Measurements from ENCODE around the gene NCAPG2.
"Not testable (repeated sequence)": the region's sequence is repeated elsewhere in the genome, so short reads cannot be mapped to it uniquely, and the experiment has no call there.

The NCAPG2 gene

DNA sequence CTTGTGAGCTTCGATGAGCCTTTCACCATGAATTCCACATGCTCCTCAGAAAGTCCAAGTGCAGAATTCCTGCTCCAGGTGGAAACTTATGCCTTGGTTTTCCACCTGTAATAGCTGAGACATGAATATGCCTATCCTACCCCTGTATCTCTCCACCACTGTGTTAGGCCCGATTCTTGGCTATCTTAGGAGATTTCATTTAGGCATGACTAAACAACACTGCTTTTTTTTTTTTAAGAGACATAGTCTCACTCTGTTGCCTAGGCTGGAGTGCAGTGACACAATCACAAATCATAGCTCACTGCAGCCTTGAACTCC lies 57.2 kb downstream of the NCAPG2 start:
- H3K27me3 ChIP-seq (ENCODE audit: control insufficient read depth in 5 of 5, insufficient read depth in 4 of 5, low read length in 5 of 5), result no peaks in the 10 kb centered on the region
- H3K36me3 ChIP-seq (ENCODE audit: control insufficient read depth in 5 of 5, insufficient read depth in 5 of 5, low read length in 5 of 5), result peaks cover 11 to 29% (median 18%) of the 10 kb centered on the region in 5 donors
- no peak overlapping the region for H3K27ac ChIP-seq (ENCODE audit: low read depth, low read length)
- H3K9me3 ChIP-seq (ENCODE audit: control insufficient read depth in 5 of 5, low read length in 5 of 5), result no peaks in the 10 kb centered on the region
- H3K4me1 ChIP-seq (ENCODE audit: control insufficient read depth in 5 of 5, insufficient read depth in 5 of 5, low read length in 5 of 5), result peaks cover 0 to 9% (median 0%) of the 10 kb centered on the region in 5 donors
- no peak overlapping the region for H3K4me3 ChIP-seq (ENCODE audit: low read depth in 1 of 5, low read length in 5 of 5)
- no peak overlapping the region for H3K9ac ChIP-seq (ENCODE audit: low read length in 5 of 5)

DNA sequence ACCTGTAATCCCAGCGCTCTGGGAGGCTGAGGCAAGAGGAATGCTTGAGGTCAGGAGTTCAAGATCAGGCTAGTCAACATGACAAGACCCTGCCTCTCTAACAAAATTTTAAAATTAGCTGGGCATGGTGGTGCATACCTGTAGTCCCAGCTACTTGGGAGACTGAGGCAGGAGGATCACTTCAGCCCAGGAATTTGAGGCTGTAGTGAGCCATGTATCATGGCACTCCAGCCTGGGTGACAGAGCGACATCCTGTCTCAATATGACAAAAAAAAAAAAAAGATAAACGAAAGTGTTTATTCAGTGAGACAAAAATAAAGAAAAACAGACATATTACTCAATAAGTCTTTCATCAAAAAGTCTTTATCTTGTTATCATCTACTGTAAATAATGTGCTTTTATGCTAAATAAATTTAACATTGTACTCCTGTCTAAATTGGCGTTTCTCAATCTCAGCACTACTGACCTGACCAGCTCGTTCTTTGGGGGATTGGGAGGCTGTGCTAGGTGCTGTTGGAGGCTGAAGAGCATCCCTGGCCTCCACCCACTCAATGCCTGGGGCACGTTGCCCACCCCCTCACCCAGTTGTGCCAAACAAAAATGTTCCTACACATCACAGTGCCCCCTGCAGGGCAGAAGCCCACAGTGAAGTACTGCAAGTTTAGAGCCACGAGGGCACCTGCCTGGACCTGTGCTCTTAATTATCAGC lies 57.7 kb downstream of the NCAPG2 start:
- no peak overlapping the region for H3K27ac ChIP-seq (ENCODE audit: low read depth, low read length)
- peaks cover 0 to 5% (median 0%) of the 10 kb centered on the region in 5 donors for H3K4me1 ChIP-seq (ENCODE audit: control insufficient read depth in 5 of 5, insufficient read depth in 5 of 5, low read length in 5 of 5)
- no peak overlapping the region for H3K9ac ChIP-seq (ENCODE audit: low read length in 5 of 5)
- H3K4me3 ChIP-seq (ENCODE audit: low read depth in 1 of 5, low read length in 5 of 5), result no peak overlapping the region
- no peaks in the 10 kb centered on the region for H3K27me3 ChIP-seq (ENCODE audit: control insufficient read depth in 5 of 5, insufficient read depth in 4 of 5, low read length in 5 of 5)
- H3K9me3 ChIP-seq (ENCODE audit: control insufficient read depth in 5 of 5, low read length in 5 of 5), result no peaks in the 10 kb centered on the region
- H3K36me3 ChIP-seq (ENCODE audit: control insufficient read depth in 5 of 5, insufficient read depth in 5 of 5, low read length in 5 of 5), result peaks cover 11 to 27% (median 18%) of the 10 kb centered on the region in 5 donors

DNA sequence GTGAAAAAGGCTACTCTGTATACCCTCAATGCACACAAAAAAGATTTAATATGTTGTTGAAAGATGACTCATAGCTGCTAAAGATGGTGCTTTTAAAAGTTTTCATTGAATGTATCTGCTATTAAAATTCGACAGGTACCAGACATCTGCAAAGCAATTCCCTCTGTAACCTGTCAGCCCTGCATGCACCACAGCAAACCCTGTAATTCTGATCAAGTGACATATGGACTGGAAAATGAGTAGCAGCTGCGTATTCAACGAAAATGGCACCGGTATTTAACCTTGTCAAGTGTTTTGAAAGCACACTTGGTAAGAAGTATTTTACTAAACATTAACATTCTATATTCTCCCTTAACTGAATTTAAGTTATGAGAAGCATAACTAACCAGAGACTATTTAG lies 58.8 kb downstream of the NCAPG2 start:
- H3K4me1 ChIP-seq (ENCODE audit: control insufficient read depth in 5 of 5, insufficient read depth in 5 of 5, low read length in 5 of 5), result peaks cover 0 to 4% (median 0%) of the 10 kb centered on the region in 5 donors
- H3K36me3 ChIP-seq (ENCODE audit: control insufficient read depth in 5 of 5, insufficient read depth in 5 of 5, low read length in 5 of 5), result peaks cover 14 to 24% (median 16%) of the 10 kb centered on the region in 5 donors
- H3K27me3 ChIP-seq (ENCODE audit: control insufficient read depth in 5 of 5, insufficient read depth in 4 of 5, low read length in 5 of 5), result no peaks in the 10 kb centered on the region
- no peak overlapping the region for H3K4me3 ChIP-seq (ENCODE audit: low read depth in 1 of 5, low read length in 5 of 5)
- no peaks in the 10 kb centered on the region for H3K9me3 ChIP-seq (ENCODE audit: control insufficient read depth in 5 of 5, low read length in 5 of 5)
- no peak overlapping the region for H3K27ac ChIP-seq (ENCODE audit: low read depth, low read length)
- H3K9ac ChIP-seq (ENCODE audit: low read length in 5 of 5), result no peak overlapping the region

DNA sequence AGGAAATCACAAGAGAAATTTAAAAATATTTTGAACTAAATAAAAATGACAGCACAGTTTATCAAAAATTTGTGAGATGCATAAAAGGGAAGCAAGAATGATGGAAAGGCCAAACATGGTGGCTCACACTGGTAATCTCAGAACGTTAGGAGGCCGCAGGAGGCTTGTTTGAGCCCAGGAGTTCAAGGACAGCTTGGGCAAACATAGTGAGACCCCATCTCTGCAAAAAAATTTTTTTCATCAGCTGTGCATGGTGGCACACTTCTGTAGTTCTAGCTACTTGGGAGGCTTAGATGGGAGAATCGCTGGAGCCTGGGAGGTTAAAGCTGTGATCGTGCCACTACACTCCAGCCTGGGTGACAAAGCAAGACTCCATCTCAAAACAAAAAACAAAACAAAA lies 62.5 kb downstream of the NCAPG2 start:
- Histone ChIP-seq H3K9me3 (ENCODE audit: control insufficient read depth in 5 of 5, low read length in 5 of 5) (no peaks in the 10 kb centered on the region), H3K9ac (ENCODE audit: low read length in 5 of 5) (no peak overlapping the region), H3K27me3 (ENCODE audit: control insufficient read depth in 5 of 5, insufficient read depth in 4 of 5, low read length in 5 of 5) (no peaks in the 10 kb centered on the region), H3K4me1 (ENCODE audit: control insufficient read depth in 5 of 5, insufficient read depth in 5 of 5, low read length in 5 of 5) (no peaks in the 10 kb centered on the region), H3K27ac (ENCODE audit: low read depth, low read length) (no peak overlapping the region), H3K36me3 (ENCODE audit: control insufficient read depth in 5 of 5, insufficient read depth in 5 of 5, low read length in 5 of 5) (peaks cover 14 to 24% (median 17%) of the 10 kb centered on the region in 5 donors), H3K4me3 (ENCODE audit: low read depth in 1 of 5, low read length in 5 of 5) (no peak overlapping the region)

DNA sequence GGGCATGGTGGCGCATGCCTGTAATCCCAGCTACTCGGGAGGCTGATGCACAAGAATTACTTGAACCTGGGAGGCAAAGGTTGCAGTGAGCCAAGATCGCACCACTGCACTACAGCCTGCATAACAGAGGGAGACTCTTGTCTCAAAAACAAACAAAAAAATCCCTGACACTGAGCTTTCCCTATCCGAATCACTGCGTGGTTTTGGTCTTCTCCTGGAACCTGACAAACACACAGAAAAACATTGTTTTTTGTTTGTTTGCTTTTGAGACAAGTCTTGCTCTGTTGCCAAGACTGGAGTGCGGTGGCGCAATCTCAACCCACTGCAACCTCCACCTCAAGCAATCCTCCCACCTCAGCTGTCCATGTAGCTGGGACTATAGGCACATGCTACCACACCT lies 66.6 kb downstream of the NCAPG2 start:
- H3K9me3 ChIP-seq (ENCODE audit: control insufficient read depth in 5 of 5, low read length in 5 of 5), result no peaks in the 10 kb centered on the region
- H3K9ac ChIP-seq (ENCODE audit: low read length in 5 of 5), result no peak overlapping the region
- H3K4me3 ChIP-seq (ENCODE audit: low read depth in 1 of 5, low read length in 5 of 5), result no peak overlapping the region
- no peaks in the 10 kb centered on the region for H3K4me1 ChIP-seq (ENCODE audit: control insufficient read depth in 5 of 5, insufficient read depth in 5 of 5, low read length in 5 of 5)
- H3K27me3 ChIP-seq (ENCODE audit: control insufficient read depth in 5 of 5, insufficient read depth in 4 of 5, low read length in 5 of 5), result no peaks in the 10 kb centered on the region
- H3K27ac ChIP-seq (ENCODE audit: low read depth, low read length), result no peak overlapping the region
- peaks cover 0 to 5% (median 3%) of the 10 kb centered on the region in 5 donors for H3K36me3 ChIP-seq (ENCODE audit: control insufficient read depth in 5 of 5, insufficient read depth in 5 of 5, low read length in 5 of 5)

GRCh38 chr7:158633055-158633956 lies 71.3 kb downstream of the NCAPG2 start:
- Histone ChIP-seq H3K9ac (ENCODE audit: low read length in 5 of 5) (no peak overlapping the region), H3K9me3 (ENCODE audit: control insufficient read depth in 5 of 5, low read length in 5 of 5) (no peaks in the 10 kb centered on the region), H3K27ac (ENCODE audit: low read depth, low read length) (no peak overlapping the region), H3K36me3 (ENCODE audit: control insufficient read depth in 5 of 5, insufficient read depth in 5 of 5, low read length in 5 of 5) (peaks cover 6 to 13% (median 8%) of the 10 kb centered on the region in 5 donors), H3K4me1 (ENCODE audit: control insufficient read depth in 5 of 5, insufficient read depth in 5 of 5, low read length in 5 of 5) (no peaks in the 10 kb centered on the region), H3K4me3 (ENCODE audit: low read depth in 1 of 5, low read length in 5 of 5) (no peak overlapping the region), H3K27me3 (ENCODE audit: control insufficient read depth in 5 of 5, insufficient read depth in 4 of 5, low read length in 5 of 5) (no peaks in the 10 kb centered on the region)

GRCh38 chr7:158631574-158632195 lies 72.9 kb downstream of the NCAPG2 start:
- Histone ChIP-seq H3K9me3 (ENCODE audit: control insufficient read depth in 5 of 5, low read length in 5 of 5) (no peaks in the 10 kb centered on the region), H3K9ac (ENCODE audit: low read length in 5 of 5) (no peak overlapping the region), H3K36me3 (ENCODE audit: control insufficient read depth in 5 of 5, insufficient read depth in 5 of 5, low read length in 5 of 5) (peaks cover 6 to 18% (median 9%) of the 10 kb centered on the region in 5 donors), H3K4me3 (ENCODE audit: low read depth in 1 of 5, low read length in 5 of 5) (no peak overlapping the region), H3K27ac (ENCODE audit: low read depth, low read length) (no peak overlapping the region), H3K4me1 (ENCODE audit: control insufficient read depth in 5 of 5, insufficient read depth in 5 of 5, low read length in 5 of 5) (no peaks in the 10 kb centered on the region), H3K27me3 (ENCODE audit: control insufficient read depth in 5 of 5, insufficient read depth in 4 of 5, low read length in 5 of 5) (no peaks in the 10 kb centered on the region)

DNA sequence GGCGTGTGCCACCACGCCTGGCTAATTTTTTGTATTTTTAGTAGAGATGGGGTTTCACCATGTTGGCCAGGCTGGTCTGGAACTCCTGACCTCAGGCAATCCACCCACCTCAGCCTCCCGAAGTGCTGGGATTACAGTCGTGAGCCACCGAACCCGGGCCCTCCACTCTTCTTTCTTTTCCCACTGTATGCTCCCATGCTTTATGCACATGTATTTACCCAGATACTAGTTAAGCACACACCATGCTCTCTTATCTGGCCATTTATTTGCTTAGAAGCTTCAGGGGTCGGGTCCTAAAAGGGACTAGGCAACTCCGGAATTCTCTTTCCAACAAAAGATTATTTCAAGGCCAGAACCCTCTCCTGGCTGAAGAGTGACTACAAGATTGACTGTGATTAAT lies 78.3 kb downstream of the NCAPG2 start:
- not testable (repeated sequence) for H3K4me3 ChIP-seq (ENCODE audit: low read depth in 1 of 5, low read length in 5 of 5); H3K9me3 ChIP-seq (ENCODE audit: control insufficient read depth in 5 of 5, low read length in 5 of 5); H3K9ac ChIP-seq (ENCODE audit: low read length in 5 of 5); H3K27ac ChIP-seq (ENCODE audit: low read depth, low read length); H3K4me1 ChIP-seq (ENCODE audit: control insufficient read depth in 5 of 5, insufficient read depth in 5 of 5, low read length in 5 of 5); H3K27me3 ChIP-seq (ENCODE audit: control insufficient read depth in 5 of 5, insufficient read depth in 4 of 5, low read length in 5 of 5)
- H3K36me3 ChIP-seq (ENCODE audit: control insufficient read depth in 5 of 5, insufficient read depth in 5 of 5, low read length in 5 of 5), result peaks cover 6 to 18% (median 9%) of the 10 kb centered on the region in 5 donors

GRCh38 chr7:158623241-158623640 lies 81.4 kb downstream of the NCAPG2 start:
- H3K27ac ChIP-seq (ENCODE audit: low read depth, low read length), result no peak overlapping the region

More at GRCh38 chr7:158623241-158623640, 81.4 kb downstream of the NCAPG2 start:
- H3K9me3 ChIP-seq (ENCODE audit: control insufficient read depth in 5 of 5, low read length in 5 of 5), result no peaks in the 10 kb centered on the region
- H3K4me1 ChIP-seq (ENCODE audit: control insufficient read depth in 5 of 5, insufficient read depth in 5 of 5, low read length in 5 of 5), result no peaks in the 10 kb centered on the region
- no peak overlapping the region for H3K9ac ChIP-seq (ENCODE audit: low read length in 5 of 5)
- H3K4me3 ChIP-seq (ENCODE audit: low read depth in 1 of 5, low read length in 5 of 5), result no peak overlapping the region
- H3K27me3 ChIP-seq (ENCODE audit: control insufficient read depth in 5 of 5, insufficient read depth in 4 of 5, low read length in 5 of 5), result no peaks in the 10 kb centered on the region
- peaks cover 0 to 6% (median 0%) of the 10 kb centered on the region in 5 donors for H3K36me3 ChIP-seq (ENCODE audit: control insufficient read depth in 5 of 5, insufficient read depth in 5 of 5, low read length in 5 of 5)
